GM19452 (cell line): ENCODE data around the gene PRPF39.
"Not testable (repeated sequence)": the region's sequence is repeated elsewhere in the genome, so short reads cannot be mapped to it uniquely, and the experiment has no call there.

Source experiments
- ATAC-seq: cut with Tn5 transposase; IDR thresholded peaks from one replicate; pipeline ENCODE4 v1.9.1; 2021; ENCODE audit not compliant: unreplicated experiment

The PRPF39 gene

GRCh38 chr14:45081096-45081495 is 2.8 kb upstream of the PRPF39 start:
- not testable (repeated sequence) for ATAC-seq

- no peak for ATAC-seq
Observed at GRCh38 chr14:45082420-45082819, 1.5 kb upstream of the PRPF39 start.

- no peak for ATAC-seq
Observed at GRCh38 chr14:45083617-45083975, 320 bp upstream of the PRPF39 start.

GRCh38 chr14:45084946-45085346 is 1.0 kb downstream of the PRPF39 start:
- no peak for ATAC-seq

GRCh38 chr14:45089813-45090212 is 5.9 kb downstream of the PRPF39 start:
- ATAC-seq, result peak; percentile 75

GRCh38 chr14:45091710-45092109 is 7.8 kb downstream of the PRPF39 start:
- no peak for ATAC-seq

- ATAC-seq, result no peak
Observed at GRCh38 chr14:45094275-45094674, 10.4 kb downstream of the PRPF39 start.

GRCh38 chr14:45095143-45095542 is 11.2 kb downstream of the PRPF39 start:
- no peak for ATAC-seq

GRCh38 chr14:45096218-45096617 is 12.3 kb downstream of the PRPF39 start:
- ATAC-seq, result no peak

- no peak for ATAC-seq
Observed at GRCh38 chr14:45103806-45104205, 19.9 kb downstream of the PRPF39 start.

- no peak for ATAC-seq
Observed at GRCh38 chr14:45104561-45104960, 20.6 kb downstream of the PRPF39 start.

- ATAC-seq, result no peak
Observed at GRCh38 chr14:45112896-45113781, 29.2 kb downstream of the PRPF39 start.

- ATAC-seq, result no peak
Observed at GRCh38 chr14:45114327-45114726, 30.4 kb downstream of the PRPF39 start.

GRCh38 chr14:45118594-45118993 is 34.7 kb downstream of the PRPF39 start:
- ATAC-seq, result no peak

- no peak for ATAC-seq
Observed at GRCh38 chr14:45120096-45120495, 36.2 kb downstream of the PRPF39 start.

GRCh38 chr14:45123271-45123670 is 39.4 kb downstream of the PRPF39 start:
- no peak for ATAC-seq

GRCh38 chr14:45125754-45126153 is 41.8 kb downstream of the PRPF39 start:
- no peak for ATAC-seq

GRCh38 chr14:45128963-45129629 is 45.2 kb downstream of the PRPF39 start:
- no peak for ATAC-seq

GRCh38 chr14:45133683-45134050 is 49.8 kb downstream of the PRPF39 start:
- ATAC-seq, result no peak

- ATAC-seq, result peak; percentile 85
Observed at GRCh38 chr14:45134051-45134958, 50.4 kb downstream of the PRPF39 start, which contains the start of gene FKBP3. Gene FKBP3, minus strand, starts transcription at chr14:45134481. Its CDS starts 25 bp downstream, at chr14:45134456.

GRCh38 chr14:45135156-45135555 is 51.2 kb downstream of the PRPF39 start:
- ATAC-seq, result no peak
